Ramos (cell line): ENCODE data around the gene TKTL1.
"Not testable (repeated sequence)": the region's sequence is repeated elsewhere in the genome, so short reads cannot be mapped to it uniquely, and the experiment has no call there.

ENCODE experiments used
- in situ Hi-C: fragments of 300-500 bp; cut with MboI; formaldehyde crosslinking; loops from one replicate; pipeline ENCODE4 v1.14.3; 2022; ENCODE audit warnings: low sequenced_read_pairs; ENCODE audit not compliant: unreplicated experiment

The TKTL1 gene

DNA sequence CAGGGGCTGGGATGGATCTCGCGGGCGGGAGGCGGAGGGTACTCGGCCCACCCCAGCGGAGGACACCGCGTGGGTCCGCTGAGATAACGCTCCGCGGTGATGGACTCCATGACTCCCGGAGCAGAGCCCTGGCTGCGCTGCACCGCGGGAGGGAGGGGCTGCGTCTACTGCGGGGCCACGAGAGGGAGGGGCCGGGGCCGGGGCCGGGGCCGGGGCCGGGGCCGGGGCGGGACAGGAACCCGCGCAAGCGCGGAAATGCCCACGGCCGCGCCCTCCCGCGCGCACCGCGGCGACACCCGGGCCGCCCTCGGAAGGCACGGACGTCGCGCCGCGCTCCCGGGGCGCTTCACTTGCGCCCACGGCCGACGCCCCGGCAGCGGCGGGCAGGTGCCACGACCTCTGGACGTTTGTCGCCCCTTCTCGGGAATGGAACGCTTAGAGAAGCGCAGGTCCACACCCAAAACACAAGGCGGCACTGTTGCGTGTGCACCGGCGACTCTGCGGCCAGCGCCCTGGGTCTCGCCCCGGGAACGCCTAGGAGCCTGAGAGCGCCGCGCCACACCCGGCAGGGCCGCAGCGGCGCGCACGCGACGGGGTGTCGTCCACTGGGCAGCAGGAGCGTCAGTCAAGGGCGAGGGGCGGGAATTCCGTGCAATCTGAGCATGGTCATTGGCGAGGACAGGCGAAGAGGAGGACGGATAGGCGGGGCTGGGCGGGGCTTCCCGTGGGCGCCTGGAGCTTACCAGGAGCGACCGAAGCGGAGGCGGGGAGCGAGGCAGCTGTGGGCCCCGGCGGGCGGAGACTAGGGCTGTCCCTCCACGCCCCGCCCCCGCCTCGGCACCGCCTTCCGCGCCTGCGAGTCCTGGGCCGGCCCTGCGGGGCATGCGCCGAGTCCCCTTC is 46.1 kb downstream of the TKTL1 start:
- in situ Hi-C loops: not testable (repeated sequence)

- in situ Hi-C loops: not testable (repeated sequence)
Measured at GRCh38 chrX:154343063-154343462, 47.5 kb downstream of the TKTL1 start.

- in situ Hi-C loops: not testable (repeated sequence)
Measured at GRCh38 chrX:154343620-154344019, 48.0 kb downstream of the TKTL1 start.

GRCh38 chrX:154348114-154348531 is 52.5 kb downstream of the TKTL1 start:
- in situ Hi-C loops: no loop called here

- in situ Hi-C loops: no loop called here
Measured at GRCh38 chrX:154348646-154349358, 53.2 kb downstream of the TKTL1 start.

DNA sequence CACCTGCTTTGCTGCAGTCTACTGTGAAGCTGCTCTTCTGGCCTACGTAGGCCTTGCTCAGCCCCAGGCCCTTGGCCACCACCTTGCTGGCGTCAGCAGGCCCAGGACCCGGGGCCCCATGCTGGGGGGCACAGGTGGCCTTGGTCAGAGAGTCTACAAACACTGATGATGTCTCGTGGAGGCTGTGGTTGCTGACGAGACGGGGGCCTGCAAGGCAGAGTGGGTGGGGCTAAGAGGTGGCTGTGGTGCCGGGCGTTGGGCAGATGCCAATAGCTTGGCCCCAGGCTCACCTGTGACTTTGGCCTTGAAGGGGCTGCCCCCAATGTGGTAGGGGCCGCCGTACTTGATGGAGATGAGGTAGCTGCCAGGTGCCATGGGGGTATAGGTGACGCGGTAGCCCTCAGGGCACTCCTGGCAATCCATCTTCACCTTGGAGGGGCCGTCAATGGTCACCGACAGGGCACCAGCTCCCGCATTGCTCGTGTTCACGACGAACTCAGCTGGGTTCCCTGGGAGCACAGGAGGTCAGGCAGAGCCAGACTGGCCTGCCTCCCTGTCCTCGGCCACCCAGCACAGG is 53.9 kb downstream of the TKTL1 start:
- in situ Hi-C loops: no loop called here

DNA sequence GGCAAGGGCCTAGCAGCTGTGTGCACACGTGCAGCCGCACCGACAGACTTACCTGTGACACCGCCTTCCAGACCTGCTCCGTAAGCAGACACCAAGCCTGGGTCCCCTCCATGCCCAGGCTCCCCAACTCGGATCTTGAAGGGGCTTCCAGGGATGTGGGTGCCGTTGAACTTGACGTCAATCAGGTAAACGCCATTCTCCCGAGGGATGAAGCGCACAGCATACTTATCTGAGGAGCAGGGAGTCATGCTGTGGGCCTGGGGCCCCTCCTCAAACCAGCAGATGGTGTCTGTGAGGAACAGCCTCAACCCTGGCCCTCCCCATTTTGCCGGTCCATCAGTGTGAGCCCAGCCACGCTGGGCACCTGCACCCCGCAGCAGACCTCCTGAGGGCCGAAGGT is 54.4 kb downstream of the TKTL1 start:
- in situ Hi-C loops: no loop called here

DNA sequence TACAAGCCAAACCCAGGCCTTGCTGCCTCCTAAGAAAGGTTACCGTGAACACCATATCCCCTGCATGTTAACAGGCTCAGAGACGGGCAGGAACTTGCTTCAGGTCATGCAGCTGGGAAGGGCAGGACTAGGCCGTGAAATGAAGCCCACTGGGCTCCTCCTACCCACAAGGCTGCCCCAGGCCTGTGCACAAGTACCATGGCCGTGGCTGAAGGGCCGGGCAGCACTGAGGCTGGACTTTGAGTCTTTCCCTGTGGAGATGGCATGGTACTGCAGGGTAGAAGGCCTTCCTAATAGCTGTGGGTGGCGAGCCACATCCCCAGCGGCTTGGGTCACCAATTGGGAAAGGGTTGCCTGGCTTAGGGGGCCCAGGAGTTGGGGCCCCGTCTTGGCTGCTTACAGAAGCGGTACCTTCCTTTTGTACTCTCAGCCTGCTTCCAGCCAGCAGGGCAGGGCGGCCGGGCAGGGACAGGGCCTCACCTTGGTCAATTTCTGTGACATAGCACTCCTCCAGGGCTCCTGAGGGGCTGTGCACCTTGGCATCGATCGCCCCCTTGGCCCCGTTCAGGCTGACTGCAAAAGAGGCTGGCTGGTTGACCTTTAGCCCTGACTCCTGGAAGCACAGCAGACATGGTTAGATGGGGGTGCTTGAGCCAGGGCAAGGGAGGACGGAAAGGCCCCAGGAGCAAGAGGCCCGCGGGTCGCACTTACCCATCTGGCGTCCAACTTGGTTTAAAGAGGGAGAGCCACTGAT is 55.0 kb downstream of the TKTL1 start:
- in situ Hi-C loops: no loop called here

DNA sequence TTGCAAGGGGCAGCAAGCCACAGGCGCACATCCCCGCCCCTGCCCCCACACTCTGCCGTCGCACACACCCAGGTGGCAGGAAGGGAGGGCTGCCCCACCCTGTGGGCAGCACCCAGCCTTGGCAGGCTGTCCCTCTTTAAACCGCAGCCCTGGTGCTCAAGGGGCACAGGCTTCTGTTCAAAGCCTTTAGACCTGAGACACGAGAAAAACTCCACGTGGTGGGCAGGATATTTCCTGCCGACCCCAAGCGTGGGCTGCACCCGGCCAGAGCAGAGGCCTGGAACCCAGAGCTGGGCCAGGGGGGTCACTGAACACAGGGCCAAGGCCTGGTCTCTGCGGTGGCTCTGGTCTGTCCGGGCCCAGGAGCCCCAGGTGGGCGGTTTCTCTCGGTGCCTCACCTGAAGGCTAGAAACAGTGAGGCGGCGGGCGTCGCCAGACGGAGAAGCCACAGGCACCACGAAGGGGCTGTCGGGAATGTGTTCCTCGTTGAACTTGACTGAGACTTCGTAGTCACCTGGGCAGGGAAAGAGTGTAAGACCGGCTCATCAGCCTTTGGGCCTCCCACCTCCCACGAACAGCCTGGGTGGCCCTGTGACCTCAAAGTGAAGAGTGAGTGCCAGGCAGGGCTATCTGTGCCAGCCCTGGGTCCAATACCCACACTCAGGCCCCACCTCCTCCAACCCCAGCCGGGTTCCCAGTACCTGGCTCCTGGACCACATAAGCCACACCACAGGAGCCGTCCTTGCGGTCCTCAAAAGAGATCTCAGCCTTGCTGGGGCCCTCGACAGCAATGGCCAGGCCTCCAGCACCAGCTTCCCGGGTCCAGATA is 55.8 kb downstream of the TKTL1 start:
- in situ Hi-C loops: no loop called here

- in situ Hi-C loops: no loop called here
Measured at GRCh38 chrX:154352012-154352401, 56.4 kb downstream of the TKTL1 start.

- in situ Hi-C loops: no loop called here
Measured at GRCh38 chrX:154352466-154352865, 56.9 kb downstream of the TKTL1 start.

DNA sequence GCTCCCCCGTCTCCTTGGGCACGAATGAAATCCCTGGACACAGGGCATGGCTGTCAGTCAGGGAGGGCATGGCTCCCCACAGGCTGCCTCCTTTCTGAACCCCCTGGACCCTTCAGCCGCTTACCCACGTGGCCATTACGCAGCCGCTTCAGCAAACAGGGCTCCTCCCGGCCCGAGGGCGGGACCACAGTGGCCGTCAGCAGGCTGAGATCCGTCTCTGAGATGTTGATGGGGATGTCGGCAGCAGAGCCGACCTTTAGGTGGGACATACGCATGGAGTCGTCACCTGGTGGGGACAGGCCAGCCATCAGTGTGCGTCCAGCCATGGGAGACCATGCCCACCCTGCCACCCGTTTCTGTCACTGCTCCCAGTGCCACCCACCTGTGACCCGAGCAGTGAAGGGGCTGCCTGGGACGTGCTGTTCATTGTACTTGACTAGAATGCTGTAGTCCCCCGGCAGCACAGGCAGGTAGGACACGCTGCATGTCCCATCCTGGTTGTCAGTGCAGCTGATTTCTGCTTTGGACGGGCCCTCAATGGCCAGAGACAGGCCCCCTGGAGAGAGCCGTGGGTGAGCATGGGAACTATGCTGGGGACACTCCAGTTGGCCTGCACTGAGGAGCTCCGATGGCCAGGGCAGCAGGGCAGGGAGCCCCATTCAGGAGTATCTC is 57.7 kb downstream of the TKTL1 start:
- in situ Hi-C loops: no loop called here

DNA sequence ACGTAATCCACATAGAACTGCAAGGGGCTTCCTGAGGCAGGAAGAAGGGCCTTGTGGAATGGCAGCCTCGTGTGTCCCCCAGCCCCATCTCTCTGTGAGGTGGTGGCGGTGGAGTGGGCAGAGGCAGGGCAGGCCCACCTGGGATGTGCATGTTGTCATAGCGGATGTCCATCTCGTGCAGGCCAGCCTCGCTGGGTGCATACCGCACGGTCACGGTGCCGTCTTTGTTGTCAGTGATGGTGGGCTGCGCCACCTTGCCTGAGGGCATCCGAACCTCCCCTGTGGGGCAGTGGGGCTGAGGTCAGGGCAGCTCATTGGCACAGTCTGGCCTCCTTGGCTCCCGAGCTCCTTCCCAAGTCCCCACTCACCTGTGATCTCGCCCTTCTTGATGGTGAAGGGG is 58.4 kb downstream of the TKTL1 start:
- in situ Hi-C loops: no loop called here

DNA sequence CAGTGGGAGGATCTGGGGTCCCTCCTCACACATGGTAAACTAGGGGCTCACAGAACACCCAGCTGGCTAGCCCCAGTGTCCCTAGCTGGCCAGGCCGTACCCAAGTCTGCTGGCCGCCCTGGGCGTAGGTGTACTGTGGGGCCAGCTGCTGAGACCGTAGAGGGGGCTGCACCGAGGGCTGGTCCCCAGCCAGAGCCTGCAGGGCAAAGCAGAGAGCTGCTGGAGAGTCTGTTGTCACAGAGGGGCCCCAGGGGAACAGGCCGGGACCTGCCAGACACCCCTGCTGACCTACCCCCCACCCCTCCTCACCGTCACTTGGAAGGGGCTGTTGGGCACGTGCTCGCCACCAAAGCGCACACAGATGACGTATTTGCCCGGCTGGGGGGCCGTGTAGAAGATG is 58.9 kb downstream of the TKTL1 start:
- in situ Hi-C loops: no loop called here

- in situ Hi-C loops: no loop called here
Measured at GRCh38 chrX:154355094-154355775, 59.6 kb downstream of the TKTL1 start.

GRCh38 chrX:154355776-154356140 is 60.2 kb downstream of the TKTL1 start:
- in situ Hi-C loops: no loop called here

GRCh38 chrX:154356596-154356995 is 61.0 kb downstream of the TKTL1 start:
- in situ Hi-C loops: no loop called here

DNA sequence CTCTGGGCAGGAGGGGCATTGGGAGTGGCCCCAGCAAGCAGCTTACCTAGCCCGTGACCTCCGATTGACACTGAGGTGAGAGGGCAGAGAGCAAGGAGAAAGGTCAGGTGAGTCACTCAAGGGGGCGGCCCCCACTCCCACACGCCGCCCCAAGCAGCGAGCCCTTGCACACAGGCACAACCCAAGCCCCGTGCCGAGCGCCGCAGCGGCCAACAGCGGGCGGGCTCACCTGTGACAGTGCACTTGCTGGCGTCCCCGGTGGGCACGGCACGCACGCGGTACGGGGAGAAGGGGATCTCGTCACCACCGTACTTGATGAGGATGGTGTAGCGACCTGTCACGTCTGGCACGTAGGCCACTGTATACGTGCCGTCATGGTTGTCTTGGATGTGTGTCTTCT is 61.6 kb downstream of the TKTL1 start:
- in situ Hi-C loops: no loop called here

DNA sequence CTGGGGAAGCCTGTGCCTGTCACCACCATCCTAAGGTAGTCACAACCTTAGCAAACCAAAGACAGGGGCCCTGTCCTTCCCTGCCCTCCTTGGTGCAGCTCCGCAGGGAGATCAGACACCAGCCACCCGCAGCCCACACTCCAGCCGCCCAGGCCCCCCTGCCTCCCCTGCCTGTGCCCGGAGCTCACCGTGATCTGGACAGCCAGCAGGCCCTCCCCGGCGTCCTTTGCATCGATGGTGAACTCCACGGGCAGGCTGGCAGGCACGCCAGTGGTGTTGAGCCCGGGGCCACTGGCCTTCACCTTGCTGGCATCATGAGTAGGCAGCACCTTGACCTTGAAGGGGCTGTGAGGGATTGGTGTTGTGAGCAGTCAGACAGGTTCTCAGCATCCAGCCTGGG is 62.4 kb downstream of the TKTL1 start:
- in situ Hi-C loops: no loop called here
